HepG2 (cell line): ENCODE results near the gene SETD1A. TPM values are rescaled to one million over a fixed set of nuclear protein-coding genes. Genes with fewer than 3 reads are reported as not detected.

Experiments used
- DBP ChIP-seq: sonication (generic); formaldehyde crosslinking; IDR thresholded peaks from 2 replicates; pipeline ENCODE4 v1.4.0; 2020; ENCODE audit warnings: missing genetic modification reagents; ENCODE audit errors: not compliant biosample characterization
- HDAC6 ChIP-seq: fragments of 200-600 bp; sonication (generic); IDR thresholded peaks from 2 replicates; pipeline ENCODE4 v1.7.0; 2017; ENCODE audit warnings: mild to moderate bottlenecking, antibody characterized with exemption, low read length, low read depth
- HMGXB3 ChIP-seq: sonication (generic); formaldehyde crosslinking; IDR thresholded peaks from 2 replicates; pipeline ENCODE4 v1.4.0; 2020; ENCODE audit warnings: missing genetic modification reagents, borderline replicate concordance
- MED13 ChIP-seq: sonication (generic); formaldehyde crosslinking; IDR thresholded peaks from 2 replicates; pipeline ENCODE4 v1.5.0; 2020; ENCODE audit warnings: missing genetic modification reagents
- MIXL1 ChIP-seq: IDR thresholded peaks from 2 replicates; pipeline ENCODE4 v1.6.1; 2016
- MTF2 ChIP-seq: sonication (generic); formaldehyde crosslinking; IDR thresholded peaks from 2 replicates; pipeline ENCODE4 v1.5.0; 2020; ENCODE audit warnings: missing genetic modification reagents, borderline replicate concordance
- NFATC3 ChIP-seq: sonication (generic); formaldehyde crosslinking; IDR thresholded peaks from 2 replicates; pipeline ENCODE4 v1.5.1; 2020; ENCODE audit warnings: mild to moderate bottlenecking, missing genetic modification reagents
- NRL ChIP-seq: sonication (generic); formaldehyde crosslinking; IDR thresholded peaks from 2 replicates; pipeline ENCODE4 v1.5.0; 2020; ENCODE audit warnings: missing genetic modification reagents, mild to moderate bottlenecking, moderate library complexity, borderline replicate concordance
- POLR2AphosphoS2 ChIP-seq: IDR thresholded peaks from 2 replicates; pipeline ENCODE4 v1.6.1; 2011; ENCODE audit warnings: low read depth, low read length, improper control_type of control experiment
- RAD21 ChIP-seq: fragments of 450-650 bp; formaldehyde crosslinking; IDR thresholded peaks from 2 replicates; pipeline ENCODE4 v1.5.0; 2020; ENCODE audit warnings: mild to moderate bottlenecking
- SNAPC5 ChIP-seq: sonication (generic); formaldehyde crosslinking; IDR thresholded peaks from 2 replicates; pipeline ENCODE4 v1.8.1; 2023; ENCODE audit warnings: mild to moderate bottlenecking, missing genetic modification reagents, borderline replicate concordance
- ZFP36L1 ChIP-seq: sonication (generic); formaldehyde crosslinking; IDR thresholded peaks from 2 replicates; pipeline ENCODE4 v1.8.0; 2022; ENCODE audit warnings: mild to moderate bottlenecking, missing genetic modification reagents, moderate library complexity
- ZFP90 ChIP-seq: sonication (generic); formaldehyde crosslinking; IDR thresholded peaks from 2 replicates; pipeline ENCODE4 v1.8.0; 2022; ENCODE audit warnings: missing genetic modification reagents, mild to moderate bottlenecking, inconsistent platforms, borderline replicate concordance
- ZKSCAN5 ChIP-seq: sonication (generic); formaldehyde crosslinking; IDR thresholded peaks from 2 replicates; pipeline ENCODE4 v1.5.1; 2020; ENCODE audit warnings: mild to moderate bottlenecking, missing genetic modification reagents
- ZNF20 ChIP-seq: sonication (generic); formaldehyde crosslinking; IDR thresholded peaks from 2 replicates; pipeline ENCODE4 v1.4.0; 2020; ENCODE audit warnings: mild to moderate bottlenecking, moderate library complexity, missing genetic modification reagents
- ZNF292 ChIP-seq: sonication (generic); formaldehyde crosslinking; IDR thresholded peaks from 2 replicates; pipeline ENCODE4 v1.8.1; 2022; ENCODE audit warnings: mild to moderate bottlenecking, low read depth, missing genetic modification reagents, borderline replicate concordance
- ZSCAN30 ChIP-seq: sonication (generic); formaldehyde crosslinking; IDR thresholded peaks from 2 replicates; pipeline ENCODE4 v1.5.0; 2020; ENCODE audit warnings: mild to moderate bottlenecking, missing genetic modification reagents
- polyA plus RNA-seq, 8 experiments: library from polyadenylated mRNA; depleted of rRNA in 3 of 8; stranded (reverse) in 7 of 8; unstranded in 1 of 8; fragments of >200 nt; fragmentation: Illumina TruSeq in 4 of 8; extraction: Trizol in 4 of 8; gene quantifications; 2 replicates each; pipeline versions ENCODE4 v1.2.1 to v1.2.3, GENCODE V29; 2011 to 2016; ENCODE audit warnings: low read depth in 4 of 8, missing spikeins in 1 of 8, mixed read lengths in 1 of 8; ENCODE audit not compliant: insufficient read depth in 1 of 8
- total RNA-seq, 5 experiments: library from RNA; depleted of rRNA; stranded (reverse); fragments of >200 nt; fragmentation: Illumina TruSeq; extraction: Trizol; gene quantifications; 2 replicates each; pipeline ENCODE4 v1.2.3, GENCODE V29; 2016; ENCODE audit warnings: low read depth in 1 of 5
- TF ChIP-seq, protein P1 (sequence below): sonication (generic); formaldehyde crosslinking; IDR thresholded peaks from 2 replicates; pipeline ENCODE4 v1.4.0; 2020; ENCODE audit warnings: missing genetic modification reagents, borderline replicate concordance
- TF ChIP-seq, protein P2 (sequence below): sonication (generic); formaldehyde crosslinking; IDR thresholded peaks from 2 replicates; pipeline ENCODE4 v1.5.1; 2020; ENCODE audit warnings: mild to moderate bottlenecking, missing genetic modification reagents, borderline replicate concordance

Gene SETD1A
- total and polyA plus RNA-seq, 2 of the 13 experiments (the other 11 are each of a cell fraction or from before 2014, with no cell fraction given): 3.8 to 5.6 TPM

GRCh38 chr16:30921748-30922419 lies 35.7 kb upstream of the SETD1A start (continued):
- TF ChIP-seq POLR2AphosphoS2: no peak
- no peak for TF ChIP-seq ZKSCAN5 (CRISPR knock-in tag)
- no peak for TF ChIP-seq HMGXB3
- TF ChIP-seq, protein P1, sequence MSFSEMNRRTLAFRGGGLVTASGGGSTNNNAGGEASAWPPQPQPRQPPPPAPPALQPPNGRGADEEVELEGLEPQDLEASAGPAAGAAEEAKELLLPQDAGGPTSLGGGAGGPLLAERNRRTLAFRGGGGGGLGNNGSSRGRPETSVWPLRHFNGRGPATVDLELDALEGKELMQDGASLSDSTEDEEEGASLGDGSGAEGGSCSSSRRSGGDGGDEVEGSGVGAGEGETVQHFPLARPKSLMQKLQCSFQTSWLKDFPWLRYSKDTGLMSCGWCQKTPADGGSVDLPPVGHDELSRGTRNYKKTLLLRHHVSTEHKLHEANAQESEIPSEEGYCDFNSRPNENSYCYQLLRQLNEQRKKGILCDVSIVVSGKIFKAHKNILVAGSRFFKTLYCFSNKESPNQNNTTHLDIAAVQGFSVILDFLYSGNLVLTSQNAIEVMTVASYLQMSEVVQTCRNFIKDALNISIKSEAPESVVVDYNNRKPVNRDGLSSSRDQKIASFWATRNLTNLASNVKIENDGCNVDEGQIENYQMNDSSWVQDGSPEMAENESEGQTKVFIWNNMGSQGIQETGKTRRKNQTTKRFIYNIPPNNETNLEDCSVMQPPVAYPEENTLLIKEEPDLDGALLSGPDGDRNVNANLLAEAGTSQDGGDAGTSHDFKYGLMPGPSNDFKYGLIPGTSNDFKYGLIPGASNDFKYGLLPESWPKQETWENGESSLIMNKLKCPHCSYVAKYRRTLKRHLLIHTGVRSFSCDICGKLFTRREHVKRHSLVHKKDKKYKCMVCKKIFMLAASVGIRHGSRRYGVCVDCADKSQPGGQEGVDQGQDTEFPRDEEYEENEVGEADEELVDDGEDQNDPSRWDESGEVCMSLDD (CRISPR knock-in tag): no peak
- peak; percentile 20 for TF ChIP-seq NRL (CRISPR knock-in tag)
- no peak for TF ChIP-seq ZNF292 (CRISPR knock-in tag)
- peak; percentile 55; the same call in 1 of the 2 replicates for TF ChIP-seq ZFP36L1 (CRISPR knock-in tag)
- peak; percentile 61; the same call in 1 of the 2 replicates for TF ChIP-seq NFATC3
- no peak for TF ChIP-seq ZFP90
- TF ChIP-seq ZNF20 (CRISPR knock-in tag): no peak
- TF ChIP-seq ZSCAN30 (CRISPR knock-in tag): no peak
- TF ChIP-seq MED13: no peak; the same call in 1 of the 2 replicates
- TF ChIP-seq MTF2 (CRISPR knock-in tag): no peak
- TF ChIP-seq DBP (CRISPR knock-in tag): no peak
- no peak for TF ChIP-seq HDAC6
- peak; percentile 94 for TF ChIP-seq RAD21 (CRISPR knock-in tag)
- no peak for TF ChIP-seq SNAPC5 (CRISPR knock-in tag)
- TF ChIP-seq MIXL1 (CRISPR knock-in tag): peak; percentile 45; the same call in 1 of the 2 replicates
- TF ChIP-seq, protein P2, sequence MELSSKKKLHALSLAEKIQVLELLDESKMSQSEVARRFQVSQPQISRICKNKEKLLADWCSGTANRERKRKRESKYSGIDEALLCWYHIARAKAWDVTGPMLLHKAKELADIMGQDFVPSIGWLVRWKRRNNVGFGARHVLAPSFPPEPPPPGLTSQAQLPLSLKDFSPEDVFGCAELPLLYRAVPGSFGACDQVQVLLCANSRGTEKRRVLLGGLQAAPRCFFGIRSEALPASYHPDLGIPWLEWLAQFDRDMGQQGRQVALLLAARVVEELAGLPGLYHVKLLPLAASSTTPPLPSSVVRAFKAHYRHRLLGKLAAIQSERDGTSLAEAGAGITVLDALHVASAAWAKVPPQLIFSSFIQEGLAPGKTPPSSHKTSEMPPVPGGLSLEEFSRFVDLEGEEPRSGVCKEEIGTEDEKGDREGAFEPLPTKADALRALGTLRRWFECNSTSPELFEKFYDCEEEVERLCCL (CRISPR knock-in tag): no peak
